ENCODE measurements around the gene CFAP298.
A peak's percentile ranks its signal among the peaks of the same experiment; 100 is the strongest.

Gene CFAP298

GRCh38 chr21:32597205-32597604 is 15.0 kb downstream of the CFAP298 start:
- no peak for DNase-seq

- no peak for DNase-seq
These were observed 16.7 kb downstream of the CFAP298 start for GRCh38 chr21:32595431-32595830.

GRCh38 chr21:32593690-32594089 is 18.5 kb downstream of the CFAP298 start:
- DNase-seq, result no peak

- no peak for DNase-seq
These were observed 19.2 kb downstream of the CFAP298 start for GRCh38 chr21:32592929-32593502.

- no peak for DNase-seq
These were observed 22.0 kb downstream of the CFAP298 start for GRCh38 chr21:32590130-32590529.

- DNase-seq, result no peak
These were observed 24.5 kb downstream of the CFAP298 start for GRCh38 chr21:32587651-32588050.

- DNase-seq, result no peak
These were observed 25.1 kb downstream of the CFAP298 start for GRCh38 chr21:32587120-32587519.

GRCh38 chr21:32585970-32586369 is 26.2 kb downstream of the CFAP298 start:
- no peak for DNase-seq

GRCh38 chr21:32585042-32585710 is 27.0 kb downstream of the CFAP298 start, which contains the start of gene TCP10L:
Gene TCP10L, minus strand, starts transcription at chr21:32585523. Its CDS starts 1,219 bp downstream, at chr21:32584304.
- DNase-seq, result no peak

GRCh38 chr21:32584472-32584871 is 27.7 kb downstream of the CFAP298 start:
- no peak for DNase-seq

GRCh38 chr21:32581732-32582131 is 30.4 kb downstream of the CFAP298 start:
- no peak for DNase-seq

- no peak for DNase-seq
These were observed 31.2 kb downstream of the CFAP298 start for GRCh38 chr21:32580949-32581348.

- peak; percentile 45 for DNase-seq
These were observed 34.0 kb downstream of the CFAP298 start for GRCh38 chr21:32578107-32578691.

GRCh38 chr21:32576011-32576410 is 36.2 kb downstream of the CFAP298 start:
- DNase-seq, result no peak

GRCh38 chr21:32574946-32575925 is 36.9 kb downstream of the CFAP298 start:
- no peak for DNase-seq

GRCh38 chr21:32572574-32573420 is 39.4 kb downstream of the CFAP298 start:
- DNase-seq, result peak; percentile 29

- no peak for DNase-seq
These were observed 41.7 kb downstream of the CFAP298 start for GRCh38 chr21:32570456-32570855.

GRCh38 chr21:32569261-32570230 is 42.6 kb downstream of the CFAP298 start:
- DNase-seq, result peak; percentile 88

GRCh38 chr21:32567626-32568025 is 44.6 kb downstream of the CFAP298 start:
- DNase-seq, result no peak

GRCh38 chr21:32566741-32567389 is 45.3 kb downstream of the CFAP298 start:
- no peak for DNase-seq
